Fibroblast of the aortic adventitia (primary cell): Measurements from ENCODE around the gene ZNF341. TPM values are rescaled to one million over a fixed set of nuclear protein-coding genes. Genes with fewer than 3 reads are reported as not detected.
"Not testable (repeated sequence)": the region's sequence is repeated elsewhere in the genome, so short reads cannot be mapped to it uniquely, and the experiment has no call there.

Source experiments
- DNase-seq: peaks from one replicate; pipeline ENCODE4 v3.0.0-alpha.2; 2010; ENCODE audit warnings: low read depth
- H3K4me3 ChIP-seq: 2 replicates; pipeline ENCODE4 v1.5.1; 2011; ENCODE audit warnings: low read depth, mild to moderate bottlenecking, control low read depth, low read length, moderate library complexity
- total RNA-seq: library from RNA; depleted of rRNA; stranded (reverse); fragments of >200 nt; gene quantifications from 2 replicates; pipeline ENCODE4 v1.2.3, GENCODE V29; 2012; ENCODE audit warnings: low replicate concordance
- TF ChIP-seq, protein P1 (sequence below): IDR thresholded peaks from 2 replicates; pipeline ENCODE4 v1.5.1; 2011; ENCODE audit warnings: mild to moderate bottlenecking, low read length, control low read depth, inconsistent platforms; ENCODE audit not compliant: insufficient read depth

The ZNF341 gene
- total RNA-seq, 1 donor = 1.5 TPM

GRCh38 chr20:33694639-33695012 lies 37.2 kb upstream of the ZNF341 start:
- H3K4me3 ChIP-seq = no peak overlapping the region
- DNase-seq = no peak
- TF ChIP-seq, protein P1, sequence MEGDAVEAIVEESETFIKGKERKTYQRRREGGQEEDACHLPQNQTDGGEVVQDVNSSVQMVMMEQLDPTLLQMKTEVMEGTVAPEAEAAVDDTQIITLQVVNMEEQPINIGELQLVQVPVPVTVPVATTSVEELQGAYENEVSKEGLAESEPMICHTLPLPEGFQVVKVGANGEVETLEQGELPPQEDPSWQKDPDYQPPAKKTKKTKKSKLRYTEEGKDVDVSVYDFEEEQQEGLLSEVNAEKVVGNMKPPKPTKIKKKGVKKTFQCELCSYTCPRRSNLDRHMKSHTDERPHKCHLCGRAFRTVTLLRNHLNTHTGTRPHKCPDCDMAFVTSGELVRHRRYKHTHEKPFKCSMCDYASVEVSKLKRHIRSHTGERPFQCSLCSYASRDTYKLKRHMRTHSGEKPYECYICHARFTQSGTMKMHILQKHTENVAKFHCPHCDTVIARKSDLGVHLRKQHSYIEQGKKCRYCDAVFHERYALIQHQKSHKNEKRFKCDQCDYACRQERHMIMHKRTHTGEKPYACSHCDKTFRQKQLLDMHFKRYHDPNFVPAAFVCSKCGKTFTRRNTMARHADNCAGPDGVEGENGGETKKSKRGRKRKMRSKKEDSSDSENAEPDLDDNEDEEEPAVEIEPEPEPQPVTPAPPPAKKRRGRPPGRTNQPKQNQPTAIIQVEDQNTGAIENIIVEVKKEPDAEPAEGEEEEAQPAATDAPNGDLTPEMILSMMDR = no peak

- H3K4me3 ChIP-seq = no peak overlapping the region
- no peak for DNase-seq
- TF ChIP-seq, protein P1 = no peak
These were observed 35.3 kb upstream of the ZNF341 start for GRCh38 chr20:33696448-33696847.

- no peak overlapping the region for H3K4me3 ChIP-seq
- TF ChIP-seq, protein P1 = no peak
- peak; percentile 89 for DNase-seq
These were observed 34.7 kb upstream of the ZNF341 start for GRCh38 chr20:33697129-33697528.

- H3K4me3 ChIP-seq, DNase-seq: not testable (repeated sequence)
These were observed 32.8 kb upstream of the ZNF341 start for GRCh38 chr20:33698966-33699365.

GRCh38 chr20:33700696-33701441 lies 30.9 kb upstream of the ZNF341 start:
- H3K4me3 ChIP-seq, DNase-seq: not testable (repeated sequence)

DNA sequence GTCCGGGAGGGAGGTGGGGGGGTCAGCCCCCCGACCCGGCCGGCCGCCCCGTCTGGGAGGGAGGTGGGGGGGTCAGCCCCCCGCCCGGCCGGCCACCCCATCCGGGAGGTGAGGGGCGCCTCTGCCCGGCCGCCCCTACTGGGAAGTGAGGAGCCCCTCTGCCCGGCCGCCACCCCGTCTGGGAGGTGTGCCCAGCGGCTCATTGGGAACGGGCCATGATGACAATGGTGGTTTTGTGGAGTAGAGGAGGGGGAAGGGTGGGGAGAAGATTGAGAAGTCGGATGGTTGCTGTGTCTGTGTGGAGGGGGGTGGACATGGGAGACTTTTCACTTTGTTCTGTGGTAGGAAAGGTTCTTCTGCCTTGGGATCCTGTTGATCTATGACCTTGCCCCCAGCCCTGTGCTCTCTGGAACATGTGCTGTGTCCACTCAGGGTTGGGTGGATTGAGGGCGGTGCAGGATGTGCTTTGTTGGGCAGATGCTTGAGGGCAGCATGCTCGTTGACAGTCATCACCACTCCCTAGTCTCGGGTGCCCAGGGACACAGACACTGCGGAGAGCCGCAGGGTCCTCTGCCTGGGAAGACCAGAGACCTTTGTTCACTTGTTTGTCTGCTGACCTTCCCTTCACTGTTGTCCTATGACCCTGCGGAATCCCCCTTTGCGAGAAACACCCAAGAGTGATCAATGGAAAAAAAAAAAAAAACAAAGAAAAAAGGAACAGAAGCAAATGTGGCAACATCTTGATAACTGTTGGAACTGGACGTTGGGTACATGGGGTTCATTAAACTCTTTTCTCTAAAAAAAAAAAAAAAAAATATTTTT lies 30.0 kb upstream of the ZNF341 start:
- H3K4me3 ChIP-seq = no peak overlapping the region
- TF ChIP-seq, protein P1 = no peak
- no peak for DNase-seq

GRCh38 chr20:33702861-33703260 lies 28.9 kb upstream of the ZNF341 start:
- no peak for DNase-seq
- TF ChIP-seq, protein P1 = no peak
- no peak overlapping the region for H3K4me3 ChIP-seq
